A549 (cell line): ENCODE measurements around the gene KRT16. TPM values are rescaled to one million over a fixed set of nuclear protein-coding genes. Genes with fewer than 3 reads are reported as not detected.
A peak's percentile ranks its signal among the peaks of the same experiment; 100 is the strongest.

Experiments
- ATAC-seq, 2 experiments: fragments of 200-7000 bp in 1 of 2; fragments of >200 bp in 1 of 2; cut with Nextera tagmentation in 1 of 2; cut with Tn5 transposase in 1 of 2; 3 replicates each; pipeline versions ENCODE4 v1.8.0 to v1.9.1; 2018 to 2020; ENCODE audit warnings: mild to moderate bottlenecking in 1 of 2, moderate library complexity in 1 of 2
- CTCF ChIA-PET: fragments of 300-600 bp; sonication (Branson Sonifier 250); formaldehyde crosslinking; extraction: SDS; loops from one replicate; lab custom pipeline; 2021; ENCODE audit warnings: antibody characterized with exemption, inconsistent platforms; lab: Yijun Ruan, JAX
- POLR2A ChIA-PET: fragments of 350-600 bp; formaldehyde crosslinking; extraction: SDS; loops from one replicate; lab custom pipeline; 2021; ENCODE audit warnings: antibody characterized with exemption, inconsistent platforms; lab: Yijun Ruan, JAX
- DNase-seq, 2 experiments: peaks; one replicate each; pipeline versions ENCODE4 v3.0.0 to v3.0.0-alpha.2; 2011 to 2016; ENCODE audit warnings: low read depth in 1 of 2, low spot score in 1 of 2
- FAIRE-seq: peaks from 2 replicates; lab custom pipeline; 2011; peaks lifted over from hg19 to GRCh38; lab: Jason Lieb, UNC
- H3K27ac ChIP-seq, 2 experiments: fragments of >200 bp; sonication (Bioruptor Twin); formaldehyde crosslinking; 3 replicates each; pipeline ENCODE4 v1.5.1; 2016 to 2017
- H3K4me1 ChIP-seq: fragments of >200 bp; sonication (Bioruptor Twin); formaldehyde crosslinking; 3 replicates; pipeline ENCODE4 v1.6.1; 2016
- H3K4me2 ChIP-seq: fragments of >200 bp; sonication (Bioruptor Twin); formaldehyde crosslinking; 3 replicates; pipeline ENCODE4 v1.6.1; 2016
- H3K4me3 ChIP-seq: fragments of >200 bp; sonication (Bioruptor Twin); formaldehyde crosslinking; 3 replicates; pipeline ENCODE4 v1.5.1; 2016
- H3K9me3 ChIP-seq: fragments of >200 bp; sonication (Bioruptor Twin); formaldehyde crosslinking; 3 replicates; pipeline ENCODE4 v1.6.1; 2016
- ATOH8 ChIP-seq: fragments of 250-450 bp; sonication (Bioruptor Pico); IDR thresholded peaks from 2 replicates; pipeline ENCODE4 v1.5.0; 2020; ENCODE audit warnings: low read depth, mild to moderate bottlenecking, moderate library complexity
- CBX2 ChIP-seq: fragments of 200-600 bp; sonication (generic); IDR thresholded peaks from 2 replicates; pipeline ENCODE4 v1.6.1; 2016; ENCODE audit warnings: low read depth, mild to moderate bottlenecking, borderline replicate concordance
- CBX8 ChIP-seq: fragments of 200-600 bp; sonication (generic); IDR thresholded peaks from 2 replicates; pipeline ENCODE4 v1.6.1; 2016
- CHD4 ChIP-seq: fragments of 200-600 bp; sonication (generic); IDR thresholded peaks from 2 replicates; pipeline ENCODE4 v1.6.1; 2016; ENCODE audit warnings: antibody characterized with exemption, mild to moderate bottlenecking, borderline replicate concordance
- EHF ChIP-seq: fragments of 250-450 bp; sonication (Bioruptor Pico); IDR thresholded peaks from 2 replicates; pipeline ENCODE4 v1.5.0; 2020; ENCODE audit warnings: mild to moderate bottlenecking
- GATA3 ChIP-seq: IDR thresholded peaks from 2 replicates; pipeline ENCODE4 v1.6.1; 2012; ENCODE audit warnings: borderline replicate concordance
- HDAC2 ChIP-seq: fragments of 200-600 bp; sonication (generic); IDR thresholded peaks from 2 replicates; pipeline ENCODE4 v1.6.1; 2016
- HMGXB4 ChIP-seq: fragments of 250-450 bp; sonication (Bioruptor Pico); IDR thresholded peaks from 2 replicates; pipeline ENCODE4 v1.5.0; 2021; ENCODE audit warnings: mild to moderate bottlenecking, moderate library complexity, borderline replicate concordance
- JUNB ChIP-seq: fragments of >200 bp; sonication (Bioruptor Twin); formaldehyde crosslinking; IDR thresholded peaks from 2 replicates; pipeline ENCODE4 v1.6.1; 2016
- KDM1A ChIP-seq: fragments of 200-600 bp; sonication (generic); IDR thresholded peaks from 2 replicates; pipeline ENCODE4 v1.6.1; 2016; ENCODE audit warnings: low read depth, mild to moderate bottlenecking
- MAFK ChIP-seq: fragments of 450-650 bp; IDR thresholded peaks from 2 replicates; pipeline ENCODE4 v1.6.1; 2014; ENCODE audit not compliant: partially characterized antibody
- NFE2L2 ChIP-seq: fragments of 150-350 bp; conservative IDR thresholded peaks from 2 replicates; pipeline ENCODE4 v1.6.1; 2014; ENCODE audit warnings: low read length
- RARB ChIP-seq: fragments of 250-450 bp; sonication (Bioruptor Pico); IDR thresholded peaks from 2 replicates; pipeline ENCODE4 v1.8.0; 2021; ENCODE audit warnings: mild to moderate bottlenecking, moderate library complexity
- REST ChIP-seq: fragments of 200-600 bp; sonication (generic); IDR thresholded peaks from 2 replicates; pipeline ENCODE4 v1.6.1; 2016; ENCODE audit warnings: antibody characterized with exemption, mild to moderate bottlenecking, moderate library complexity
- RNF2 ChIP-seq: fragments of 200-600 bp; sonication (generic); IDR thresholded peaks from 2 replicates; pipeline ENCODE4 v1.6.1; 2016; ENCODE audit warnings: low read depth, mild to moderate bottlenecking, antibody characterized with exemption, moderate library complexity, borderline replicate concordance
- ZC3H11A ChIP-seq: fragments of 450-650 bp; IDR thresholded peaks from 2 replicates; pipeline ENCODE4 v1.6.1; 2014; ENCODE audit warnings: antibody characterized with exemption, mild to moderate bottlenecking
- WGBS: methylation state at CpG from one replicate; pipeline ENCODE4 v1.1.6; 2017; ENCODE audit errors: missing lambda C conversion rate; 5-methylcytosine and 5-hydroxymethylcytosine counted together
- polyA plus RNA-seq, 4 experiments: library from polyadenylated mRNA; depleted of rRNA in 3 of 4; stranded (reverse); fragments of >200 nt; fragmentation: RNase III in 1 of 4; extraction: RNeasy Plus Mini Kit Qiagen cat#74134 plus additional on column Dnase treatment in 1 of 4; gene quantifications; 2 replicates in 3 of 4; 3 replicates in 1 of 4; pipeline ENCODE4 v1.2.3, GENCODE V29; 2011 to 2017

KRT16 gene
- polyA plus RNA-seq, 2 of the 4 experiments (the other 2 are of a cell fraction): 0.28 TPM; not detected in 1

GRCh38 chr17:41567317-41567716, 45.2 kb downstream of the KRT16 start (continued):
- TF ChIP-seq GATA3 (no peak), EHF (CRISPR knock-in tag) (no peak), HDAC2 (no peak)

- POLR2A ChIA-PET: interaction anchor here (0.6 kb wide), 1 partner anchor 83 kb away, joined by 3 read pairs; no protein-coding TSS in a partner anchor
- no peak for FAIRE-seq
- Histone ChIP-seq H3K27ac (no peak overlapping the region), H3K4me1 (no peaks in the 10 kb centered on the region), H3K9me3 (no peaks in the 10 kb centered on the region), H3K4me2 (no peak overlapping the region), H3K4me3 (no peak overlapping the region)
- ATAC-seq: no peak
- TF ChIP-seq ATOH8: no peak
- TF ChIP-seq KDM1A: no peak
- TF ChIP-seq HMGXB4 (CRISPR knock-in tag): no peak
- TF ChIP-seq CBX2: no peak
- TF ChIP-seq CHD4: no peak
- TF ChIP-seq NFE2L2: no peak
- no peak for TF ChIP-seq CBX8
- TF ChIP-seq RNF2: no peak
- TF ChIP-seq RARB (CRISPR knock-in tag): no peak
- TF ChIP-seq, all 56 proteins: peak for 0
- CTCF ChIA-PET: interaction anchor here (0.6 to 21.0 kb wide), 11 partner anchors 11 to 762 kb away, joined by 3 to 353 read pairs (median 3); no protein-coding TSS in a partner anchor
- DNase-seq: no peak
Observed at GRCh38 chr17:41565338-41565737, 47.2 kb downstream of the KRT16 start.

GRCh38 chr17:41563607-41564170, 48.9 kb downstream of the KRT16 start:
- ATAC-seq (no peak), DNase-seq (no peak), FAIRE-seq (no peak)
- 31% methylated on average over 3 of the region's 3 CpGs for WGBS
- POLR2A ChIA-PET: no interaction called here
- Histone ChIP-seq H3K4me3 (no peak overlapping the region), H3K9me3 (no peaks in the 10 kb centered on the region), H3K4me1 (no peaks in the 10 kb centered on the region), H3K27ac (no peak overlapping the region)
- CTCF ChIA-PET: interaction anchor here (1.0 to 21.0 kb wide), 5 partner anchors 12 to 654 kb away, joined by 3 to 353 read pairs (median 35); no protein-coding TSS in a partner anchor
- TF ChIP-seq JUNB (no peak), REST (no peak), ZC3H11A (no peak), MAFK (peak; percentile 69)
- TF ChIP-seq, all 56 proteins: peak for 1
- H3K4me2 ChIP-seq: no peak overlapping the region
